HCT116 (cell line): ENCODE data around the gene SAP130. TPM values are rescaled to one million over a fixed set of nuclear protein-coding genes. Genes with fewer than 3 reads are reported as not detected.

Source experiments
- ATAC-seq: fragments of 200-7000 bp; cut with Tn5 transposase; 2 replicates; pipeline ENCODE4 v1.9.1; 2020; ENCODE audit warnings: mild to moderate bottlenecking, moderate library complexity
- BruUV-seq: library from RNA; stranded (reverse); fragments of 400-500 nt; replicated peaks from 2 replicates; lab custom pipeline; 2021; lab: Mats Ljungman, UMichigan
- CTCF ChIA-PET: fragments of 300-600 bp; sonication (Branson Sonifier 250); formaldehyde crosslinking; loops from one replicate; lab custom pipeline; 2021; ENCODE audit warnings: antibody characterized with exemption; lab: Charles Lee
- POLR2A ChIA-PET: fragments of 300-600, 350-600 bp; sonication (Branson Sonifier 250); formaldehyde crosslinking; loops from one replicate; lab custom pipeline; 2021; ENCODE audit warnings: antibody characterized with exemption; lab: Charles Lee
- RAD21 ChIA-PET, 2 experiments: fragments of 300-600 bp; sonication (Branson Sonifier 250); formaldehyde crosslinking; loops; one replicate each; lab custom pipeline; 2023; ENCODE audit warnings: low total read pairs in 2 of 2; ENCODE audit not compliant: uncharacterized antibody in 2 of 2, unreplicated experiment in 2 of 2, low non-redundant PET in 1 of 2; lab: Charles Lee
- DNase-seq: peaks from one replicate; pipeline ENCODE4 v3.0.0-alpha.2; 2010; ENCODE audit warnings: low read depth, low spot score
- H2AFZ ChIP-seq: fragments of 200-600 bp; shearing (Covaris generic), sonication (generic); 2 replicates; pipeline ENCODE4 v1.6.1; 2017; ENCODE audit warnings: low read depth, mixed run types, mixed read lengths, antibody characterized with exemption, low read length; ENCODE audit not compliant: poor library complexity, severe bottlenecking
- H3K27ac ChIP-seq: 2 replicates; pipeline ENCODE4 v1.5.1; 2012; ENCODE audit warnings: low read depth, low read length
- H3K27me3 ChIP-seq: fragments of 200-600 bp; sonication (generic); 2 replicates; pipeline ENCODE4 v1.6.1; 2016; ENCODE audit warnings: mixed run types, low read length, mixed read lengths; ENCODE audit not compliant: insufficient read depth
- H3K36me3 ChIP-seq, 2 experiments: fragments of 200-500 bp in 1 of 2; fragments of 200-600 bp in 1 of 2; sonication (Bioruptor generic) in 1 of 2; sonication (generic) in 1 of 2; 2 replicates each; pipeline versions ENCODE4 v1.5.1 to v1.6.1; 2014 to 2016; ENCODE audit warnings: low read length in 2 of 2, inconsistent platforms in 1 of 2, mixed read lengths in 1 of 2, mixed run types in 1 of 2; ENCODE audit not compliant: insufficient read depth in 2 of 2, control insufficient read depth in 1 of 2
- H3K4me1 ChIP-seq, 2 experiments: fragments of 200-600 bp in 1 of 2; sonication (generic) in 1 of 2; 2 replicates each; pipeline versions ENCODE4 v1.5.1 to v1.6.1; 2012 to 2017; ENCODE audit warnings: low read length in 2 of 2, inconsistent platforms in 1 of 2, mild to moderate bottlenecking in 1 of 2, mixed read lengths in 1 of 2, mixed run types in 1 of 2, moderate library complexity in 1 of 2; ENCODE audit not compliant: insufficient read depth in 2 of 2, control insufficient read depth in 1 of 2
- H3K4me2 ChIP-seq: fragments of 200-600 bp; sonication (generic); 2 replicates; pipeline ENCODE4 v1.6.1; 2017; ENCODE audit warnings: mixed run types, low read length, mixed read lengths
- H3K4me3 ChIP-seq, 2 experiments: fragments of 200-600 bp in 1 of 2; sonication (generic) in 1 of 2; replicated peaks in 1 of 2; 2 replicates each; pipeline ENCODE4 v1.5.1; 2011 to 2016; ENCODE audit warnings: low read length in 2 of 2, control low read depth in 1 of 2, low read depth in 1 of 2, mild to moderate bottlenecking in 1 of 2, mixed read lengths in 1 of 2, mixed run types in 1 of 2
- H3K79me2 ChIP-seq: fragments of 200-600 bp; sonication (generic); 2 replicates; pipeline ENCODE4 v1.6.1; 2017; ENCODE audit warnings: mild to moderate bottlenecking, mixed run types, low read length, moderate library complexity, mixed read lengths; ENCODE audit not compliant: insufficient read depth
- H3K9ac ChIP-seq: fragments of 200-600 bp; sonication (generic); 2 replicates; pipeline ENCODE4 v1.6.1; 2016; ENCODE audit warnings: low read length, mixed read lengths
- H3K9me2 ChIP-seq: fragments of 200-600 bp; sonication (generic), shearing (Covaris generic); 2 replicates; pipeline ENCODE4 v1.6.1; 2017; ENCODE audit warnings: mixed run types, mild to moderate bottlenecking, moderate library complexity; ENCODE audit not compliant: insufficient read depth
- H3K9me3 ChIP-seq, 2 experiments: fragments of 200-500 bp in 1 of 2; fragments of 200-600 bp in 1 of 2; sonication (Bioruptor generic) in 1 of 2; sonication (generic) in 1 of 2; 2 replicates each; pipeline ENCODE4 v1.6.1; 2014 to 2017; ENCODE audit warnings: low read length in 2 of 2, mixed read lengths in 2 of 2, inconsistent platforms in 1 of 2, low read depth in 1 of 2, mild to moderate bottlenecking in 1 of 2, mixed run types in 1 of 2, moderate library complexity in 1 of 2; ENCODE audit not compliant: control insufficient read depth in 1 of 2, insufficient read depth in 1 of 2
- H4K20me1 ChIP-seq: fragments of 200-600 bp; sonication (generic), shearing (Covaris generic); 2 replicates; pipeline ENCODE4 v1.6.1; 2017; ENCODE audit warnings: mixed run types, mild to moderate bottlenecking, moderate library complexity; ENCODE audit not compliant: insufficient read depth
- CBX3 ChIP-seq: IDR thresholded peaks from 2 replicates; pipeline ENCODE4 v1.6.1; 2012; ENCODE audit warnings: low read depth
- EGR1 ChIP-seq: IDR thresholded peaks from 2 replicates; pipeline ENCODE4 v1.6.1; 2012; ENCODE audit warnings: low read depth
- EZH2 ChIP-seq: fragments of 200-600 bp; sonication (generic); IDR thresholded peaks from 2 replicates; pipeline ENCODE4 v1.6.1; 2017; ENCODE audit warnings: antibody characterized with exemption, mixed run types
- FOSL1 ChIP-seq: IDR thresholded peaks from 2 replicates; pipeline ENCODE4 v1.6.1; 2012; ENCODE audit warnings: low read depth
- JUND ChIP-seq: IDR thresholded peaks from 2 replicates; pipeline ENCODE4 v1.6.1; 2012
- SIN3A ChIP-seq: IDR thresholded peaks from 2 replicates; pipeline ENCODE4 v1.6.1; 2012; ENCODE audit warnings: low read depth
- SRF ChIP-seq: IDR thresholded peaks from 2 replicates; pipeline ENCODE4 v1.6.1; 2012; ENCODE audit warnings: low read depth
- ZBTB33 ChIP-seq: IDR thresholded peaks from 2 replicates; pipeline ENCODE4 v1.6.1; 2011; ENCODE audit warnings: mild to moderate bottlenecking, low read length, moderate library complexity; ENCODE audit not compliant: insufficient replicate concordance; ENCODE audit errors: extremely low read depth
- ZFX ChIP-seq: fragments of 450-650 bp; IDR thresholded peaks from 2 replicates; pipeline ENCODE4 v1.6.1; 2017
- intact Hi-C: fragments of 100-400 bp; cut with micrococcal nuclease; formaldehyde crosslinking; loops from 2 replicates; pipeline ENCODE4 v1.10.0; 2022
- total RNA-seq: library from RNA; stranded (reverse); gene quantifications from one replicate; pipeline ENCODE4 v1.2.1, GENCODE V29; 2021; ENCODE audit not compliant: unreplicated experiment
- TF ChIP-seq, protein P1 (sequence below): IDR thresholded peaks from 2 replicates; pipeline ENCODE4 v1.6.1; 2012

Gene SAP130
- total RNA-seq, 1 experiment from 2014 or later: 29.5 TPM

- ATAC-seq (no peak), DNase-seq (no peak)
- Histone ChIP-seq H3K36me3 (no peaks in the 10 kb centered on the region), H3K9ac (no peak overlapping the region), H3K79me2 (no peaks in the 10 kb centered on the region), H3K4me2 (no peak overlapping the region), H3K4me1 (no peaks in the 10 kb centered on the region), H3K9me2 (no peaks in the 10 kb centered on the region), H3K27me3 (no peaks in the 10 kb centered on the region), H2AFZ (no peak overlapping the region), H3K9me3 (no peaks in the 10 kb centered on the region), H3K27ac (no peak overlapping the region), H4K20me1 (no peaks in the 10 kb centered on the region), H3K4me3 (no peak overlapping the region)
- TF ChIP-seq JUND: no peak
- TF ChIP-seq EZH2: no peak
- no TSS peak for BruUV-seq
- POLR2A ChIA-PET: no interaction called here
- CTCF ChIA-PET: no interaction called here
- RAD21 ChIA-PET: no interaction called here
- intact Hi-C loops: no loop called here
Measured at GRCh38 chr2:127901339-127902056, 126.4 kb downstream of the SAP130 start.

- Histone ChIP-seq H3K4me2 (no peak overlapping the region), H3K4me3 (no peak overlapping the region), H3K4me1 (no peaks in the 10 kb centered on the region), H3K36me3 (no peaks in the 10 kb centered on the region), H2AFZ (no peak overlapping the region), H3K9me2 (no peaks in the 10 kb centered on the region), H3K79me2 (no peaks in the 10 kb centered on the region), H3K27me3 (no peaks in the 10 kb centered on the region), H4K20me1 (no peaks in the 10 kb centered on the region), H3K27ac (no peak overlapping the region), H3K9ac (no peak overlapping the region), H3K9me3 (no peaks in the 10 kb centered on the region)
- intact Hi-C loops: no loop called here
- RAD21 ChIA-PET: no interaction called here
- POLR2A ChIA-PET: no interaction called here
- CTCF ChIA-PET: no interaction called here
- BruUV-seq: no TSS peak
- ATAC-seq: no peak
- no peak for DNase-seq
- TF ChIP-seq FOSL1 (no peak), CBX3 (no peak), ZBTB33 (no peak), SIN3A (no peak), ZFX (no peak), SRF (no peak), EGR1 (no peak), EZH2 (no peak), JUND (no peak)
- TF ChIP-seq, protein P1, sequence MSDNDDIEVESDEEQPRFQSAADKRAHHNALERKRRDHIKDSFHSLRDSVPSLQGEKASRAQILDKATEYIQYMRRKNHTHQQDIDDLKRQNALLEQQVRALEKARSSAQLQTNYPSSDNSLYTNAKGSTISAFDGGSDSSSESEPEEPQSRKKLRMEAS: no peak
Measured at GRCh38 chr2:127897531-127898211, 130.2 kb downstream of the SAP130 start.
